Activated CD8-positive, alpha-beta T cell treated with anti-CD3 and anti-CD28 coated beads, Interleukin-2, amount 10 ng/mL, durations not matched to agents 7 days and 5 days (primary cell): ENCODE measurements around the gene MANSC1. TPM values are rescaled to one million over a fixed set of nuclear protein-coding genes. Genes with fewer than 3 reads are reported as not detected.
A peak's percentile ranks its signal among the peaks of the same experiment; 100 is the strongest.

Experiments
- ATAC-seq: fragments of 150-1000 bp; cut with Tn5 transposase; one replicate; pipeline ENCODE4 v1.10.0; 2021; ENCODE audit warnings: moderate library complexity
- CTCF ChIA-PET: fragments of 350-600 bp; sonication (Branson Sonifier 250); formaldehyde crosslinking; loops from one replicate; lab custom pipeline; 2021; ENCODE audit warnings: antibody characterized with exemption; lab: Charles Lee
- POLR2A ChIA-PET: fragments of 350-600 bp; sonication (Branson Sonifier 250); formaldehyde crosslinking; loops from one replicate; lab custom pipeline; 2021; ENCODE audit warnings: antibody characterized with exemption; lab: Charles Lee
- DNase-seq: peaks from one replicate; pipeline ENCODE4 v3.0.0-alpha.2; 2020
- H3K27ac Mint-ChIP-seq: one replicate; pipeline ENCODE4 v1.8.0; 2021; ENCODE audit warnings: mild to moderate bottlenecking, mixed read lengths
- H3K27me3 Mint-ChIP-seq: one replicate; pipeline ENCODE4 v1.8.0; 2021; ENCODE audit warnings: low read depth, mixed read lengths
- H3K36me3 Mint-ChIP-seq: one replicate; pipeline ENCODE4 v1.8.0; 2021; ENCODE audit warnings: low read depth, mixed read lengths
- H3K4me1 Mint-ChIP-seq: one replicate; pipeline ENCODE4 v1.8.0; 2021; ENCODE audit warnings: low read depth, mixed read lengths
- H3K4me3 Mint-ChIP-seq: one replicate; pipeline ENCODE4 v1.8.0; 2021; ENCODE audit warnings: mild to moderate bottlenecking, mixed read lengths
- H3K9me3 Mint-ChIP-seq: one replicate; pipeline ENCODE4 v1.8.0; 2022; ENCODE audit warnings: mixed read lengths; ENCODE audit not compliant: insufficient read depth
- total RNA-seq, 2 experiments: library from RNA; stranded (reverse); gene quantifications; one replicate each; pipeline ENCODE4 v1.2.3, GENCODE V29; 2021

The MANSC1 gene
- total RNA-seq, 2 experiments from 2014 or later = 0.13 TPM; not detected in 1

GRCh38 chr12:12338527-12339168 is 11.4 kb downstream of the MANSC1 start:
- ATAC-seq (no peak), DNase-seq (no peak)
- Mint-ChIP-seq H3K36me3 (no peaks in the 10 kb centered on the region), H3K4me3 (no peak overlapping the region), H3K27ac (no peak overlapping the region), H3K27me3 (peaks cover 5% of the 10 kb centered on the region), H3K9me3 (no peaks in the 10 kb centered on the region), H3K4me1 (peaks cover 22% of the 10 kb centered on the region)
- ChIA-PET POLR2A (interaction anchor here (0.6 to 1.2 kb wide), 4 partner anchors 11 to 100 kb away, joined by 3 to 7 read pairs (median 4); no protein-coding TSS in a partner anchor), CTCF (interaction anchor here (0.6 to 2.4 kb wide), 4 partner anchors 9 to 776 kb away, joined by 3 to 10 read pairs (median 6); partner anchors contain the start of gene MANSC1)

GRCh38 chr12:12336511-12336910 is 13.5 kb downstream of the MANSC1 start:
- H3K4me1 Mint-ChIP-seq = peaks cover 24% of the 10 kb centered on the region
- H3K4me3 Mint-ChIP-seq = no peak overlapping the region
- no peak for ATAC-seq
- no peaks in the 10 kb centered on the region for H3K36me3 Mint-ChIP-seq
- H3K27ac Mint-ChIP-seq = no peak overlapping the region
- H3K9me3 Mint-ChIP-seq = no peaks in the 10 kb centered on the region
- no peak for DNase-seq
- CTCF ChIA-PET = interaction anchor here (0.8 to 3.9 kb wide), 6 partner anchors 9 to 300 kb away, joined by 3 to 16 read pairs (median 4); partner anchors contain the start of genes BORCS5 and MANSC1
- POLR2A ChIA-PET = no interaction called here
- H3K27me3 Mint-ChIP-seq = peaks cover 9% of the 10 kb centered on the region

DNA sequence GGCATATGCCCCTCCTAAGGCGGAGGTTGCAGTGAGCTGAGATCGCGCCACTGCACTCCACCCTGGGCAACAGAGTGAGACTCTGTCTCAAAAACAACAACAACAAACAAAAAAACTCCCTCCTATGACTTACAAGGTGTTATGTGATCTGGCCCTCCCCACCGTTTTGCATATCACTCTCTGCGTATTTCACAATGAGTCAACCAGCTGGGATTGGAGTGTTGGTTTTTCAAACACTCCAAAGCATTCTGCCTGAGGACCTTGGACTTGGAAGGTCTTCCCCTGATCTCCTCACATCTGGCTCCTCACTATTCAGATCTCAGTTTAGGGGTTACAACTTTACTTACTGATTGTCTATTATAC is 14.0 kb downstream of the MANSC1 start:
- POLR2A ChIA-PET = no interaction called here
- ATAC-seq (no peak), DNase-seq (no peak)
- no peaks in the 10 kb centered on the region for H3K36me3 Mint-ChIP-seq
- H3K27ac Mint-ChIP-seq = no peak overlapping the region
- no peaks in the 10 kb centered on the region for H3K9me3 Mint-ChIP-seq
- CTCF ChIA-PET = interaction anchor here (1.2 to 3.9 kb wide), 5 partner anchors 8 to 300 kb away, joined by 4 to 16 read pairs (median 5); partner anchors contain the start of genes BORCS5 and MANSC1
- H3K4me1 Mint-ChIP-seq = peaks cover 24% of the 10 kb centered on the region
- no peak overlapping the region for H3K4me3 Mint-ChIP-seq
- H3K27me3 Mint-ChIP-seq = peaks cover 13% of the 10 kb centered on the region

DNA sequence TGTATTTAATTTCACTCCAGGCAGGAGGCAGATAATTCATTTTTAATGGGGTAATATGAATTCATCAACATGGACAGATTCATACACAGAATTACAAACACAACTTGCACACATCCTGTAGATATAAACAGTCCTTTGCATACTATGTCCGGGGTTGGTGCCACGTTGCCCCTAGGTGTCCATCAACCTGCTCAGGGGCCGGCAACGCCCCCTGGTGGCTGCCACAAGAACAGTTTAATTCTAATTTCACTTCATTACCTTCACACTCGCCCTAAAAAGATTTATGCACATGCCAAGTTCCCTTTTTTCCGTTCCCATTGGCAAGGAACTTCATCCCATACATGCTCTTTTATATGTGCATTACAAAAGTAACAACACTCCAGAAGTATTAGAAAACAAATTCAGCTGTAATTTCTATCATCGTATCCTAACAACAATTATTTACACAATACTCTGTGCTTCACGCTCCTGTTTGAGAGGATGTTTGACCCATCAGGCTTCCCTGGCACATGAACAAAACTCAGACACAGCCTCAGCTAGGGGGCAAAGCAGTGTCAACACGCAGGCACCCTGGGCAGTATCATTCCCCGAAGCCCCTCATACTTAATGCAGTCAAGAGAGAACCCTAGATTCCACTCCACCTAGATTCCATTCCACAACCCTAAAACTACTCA is 15.5 kb downstream of the MANSC1 start:
- Mint-ChIP-seq H3K27ac (peak overlapping the region; percentile 1), H3K36me3 (no peaks in the 10 kb centered on the region), H3K4me1 (peaks cover 24% of the 10 kb centered on the region), H3K4me3 (no peak overlapping the region), H3K9me3 (no peaks in the 10 kb centered on the region), H3K27me3 (peaks cover 12% of the 10 kb centered on the region)
- ChIA-PET POLR2A (no interaction called here), CTCF (interaction anchor here (0.8 to 4.3 kb wide), 13 partner anchors 10 to 753 kb away, joined by 3 to 36 read pairs (median 5); partner anchors contain the start of genes BCL2L14, BORCS5 and MANSC1)
- DNase-seq (peak; percentile 76), ATAC-seq (peak; percentile 84)

GRCh38 chr12:12333407-12334366 is 16.4 kb downstream of the MANSC1 start:
- ATAC-seq (no peak), DNase-seq (no peak)
- no peak overlapping the region for H3K27ac Mint-ChIP-seq
- peaks cover 21% of the 10 kb centered on the region for H3K4me1 Mint-ChIP-seq
- no peaks in the 10 kb centered on the region for H3K36me3 Mint-ChIP-seq
- peaks cover 12% of the 10 kb centered on the region for H3K27me3 Mint-ChIP-seq
- CTCF ChIA-PET = interaction anchor here (0.8 to 4.3 kb wide), 18 partner anchors 8 to 788 kb away, joined by 3 to 36 read pairs (median 4); partner anchors contain the start of genes BCL2L14, BORCS5, LRP6 and MANSC1
- H3K4me3 Mint-ChIP-seq = no peak overlapping the region
- no peaks in the 10 kb centered on the region for H3K9me3 Mint-ChIP-seq
- POLR2A ChIA-PET = no interaction called here

GRCh38 chr12:12331896-12332295 is 18.1 kb downstream of the MANSC1 start:
- POLR2A ChIA-PET = interaction anchor here (1.0 kb wide), 1 partner anchor 25 kb away, joined by 5 read pairs; the partner anchor contains the start of gene BORCS5
- H3K4me3 Mint-ChIP-seq = no peak overlapping the region

GRCh38 chr12:12331244-12331771 is 18.7 kb downstream of the MANSC1 start:
- no peak for DNase-seq
- no peaks in the 10 kb centered on the region for H3K9me3 Mint-ChIP-seq
- H3K4me1 Mint-ChIP-seq = peaks cover 20% of the 10 kb centered on the region
- peaks cover 12% of the 10 kb centered on the region for H3K27me3 Mint-ChIP-seq
- H3K4me3 Mint-ChIP-seq = no peak overlapping the region
- CTCF ChIA-PET = interaction anchor here (3.6 to 4.3 kb wide), 2 partner anchors 13 to 294 kb away, joined by 15 to 36 read pairs; no protein-coding TSS in a partner anchor
- H3K36me3 Mint-ChIP-seq = no peaks in the 10 kb centered on the region
- ATAC-seq = no peak
- no peak overlapping the region for H3K27ac Mint-ChIP-seq
- POLR2A ChIA-PET = interaction anchor here (1.0 kb wide), 1 partner anchor 26 kb away, joined by 5 read pairs; the partner anchor contains the start of gene BORCS5

More at GRCh38 chr12:12331896-12332295, 18.1 kb downstream of the MANSC1 start:
- DNase-seq (no peak), ATAC-seq (no peak)
- CTCF ChIA-PET = interaction anchor here (2.3 to 4.3 kb wide), 3 partner anchors 13 to 294 kb away, joined by 15 to 36 read pairs (median 16); no protein-coding TSS in a partner anchor
- Mint-ChIP-seq H3K27ac (no peak overlapping the region), H3K36me3 (no peaks in the 10 kb centered on the region), H3K4me1 (peaks cover 20% of the 10 kb centered on the region), H3K9me3 (no peaks in the 10 kb centered on the region), H3K27me3 (peaks cover 12% of the 10 kb centered on the region)

DNA sequence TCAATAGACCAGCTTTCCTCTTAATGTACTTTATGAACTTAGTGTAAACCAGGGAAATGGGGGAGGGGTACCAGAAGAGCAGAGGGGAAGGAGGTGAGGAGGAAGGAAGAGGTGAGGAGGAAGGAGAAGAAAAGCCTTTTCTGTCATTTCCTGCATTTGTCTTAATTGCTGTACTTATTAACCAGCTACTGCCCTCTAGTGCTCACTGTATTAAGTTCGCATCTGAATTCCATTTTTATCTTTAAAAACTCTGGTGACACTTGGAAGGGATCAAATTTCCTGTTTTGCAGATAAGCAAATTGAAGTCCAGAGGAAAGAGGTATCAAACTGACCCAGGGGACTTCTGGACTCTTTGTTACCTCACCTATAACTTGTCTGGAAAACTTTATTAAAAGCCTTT is 22.2 kb downstream of the MANSC1 start:
- Mint-ChIP-seq H3K36me3 (no peaks in the 10 kb centered on the region), H3K9me3 (no peaks in the 10 kb centered on the region), H3K27me3 (peaks cover 17% of the 10 kb centered on the region), H3K27ac (no peak overlapping the region), H3K4me1 (peaks cover 7% of the 10 kb centered on the region), H3K4me3 (no peak overlapping the region)
- DNase-seq (peak; percentile 46), ATAC-seq (peak; percentile 55)
- CTCF ChIA-PET = interaction anchor here (0.6 to 2.9 kb wide), 33 partner anchors 9 to 746 kb away, joined by 3 to 30 read pairs (median 3); partner anchors contain the start of genes BORCS5 and MANSC1
- POLR2A ChIA-PET = interaction anchor here (0.6 kb wide), 1 partner anchor 478 kb away, joined by 4 read pairs; no protein-coding TSS in a partner anchor

DNA sequence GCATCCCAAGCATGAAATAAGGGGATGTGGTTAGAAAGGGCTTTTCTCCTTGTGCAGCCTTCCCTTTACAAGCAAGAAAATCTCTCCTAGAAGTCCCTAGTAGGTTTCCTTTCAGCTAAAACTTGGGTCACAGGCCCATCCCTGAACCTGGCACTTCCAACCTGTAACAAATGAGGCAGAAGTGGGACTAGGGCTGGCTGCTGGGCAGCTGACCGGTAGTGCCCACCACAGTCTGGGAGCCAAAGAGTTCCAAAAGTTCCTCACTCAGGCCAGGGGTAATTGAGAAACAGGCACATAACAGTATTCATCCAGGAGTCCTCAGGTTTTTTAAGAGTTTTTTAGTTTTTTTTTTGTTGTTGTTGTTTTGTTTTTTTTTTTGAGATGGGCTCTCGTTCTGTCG is 23.8 kb downstream of the MANSC1 start:
- CTCF ChIA-PET = interaction anchor here (1.3 to 2.2 kb wide), 4 partner anchors 12 to 293 kb away, joined by 4 to 10 read pairs (median 9); partner anchors contain the start of gene BORCS5
- Mint-ChIP-seq H3K9me3 (no peaks in the 10 kb centered on the region), H3K4me3 (no peak overlapping the region), H3K36me3 (no peaks in the 10 kb centered on the region), H3K27ac (no peak overlapping the region), H3K4me1 (peaks cover 7% of the 10 kb centered on the region), H3K27me3 (peaks cover 13% of the 10 kb centered on the region)
- ATAC-seq (no peak), DNase-seq (no peak)
- POLR2A ChIA-PET = no interaction called here

- ChIA-PET CTCF (no interaction called here), POLR2A (no interaction called here)
- DNase-seq (no peak), ATAC-seq (no peak)
- Mint-ChIP-seq H3K4me3 (no peak overlapping the region), H3K9me3 (no peaks in the 10 kb centered on the region), H3K36me3 (no peaks in the 10 kb centered on the region), H3K27ac (no peak overlapping the region), H3K27me3 (peaks cover 14% of the 10 kb centered on the region), H3K4me1 (peaks cover 7% of the 10 kb centered on the region)
Observed at GRCh38 chr12:12323591-12323990, 26.5 kb downstream of the MANSC1 start.
